ENCODE results near the gene PDGFB. TPM values are rescaled to one million over a fixed set of nuclear protein-coding genes. Genes with fewer than 3 reads are reported as not detected.

PDGFB gene
- polyA plus RNA-seq, 1 donor = 7.4 TPM

DNA sequence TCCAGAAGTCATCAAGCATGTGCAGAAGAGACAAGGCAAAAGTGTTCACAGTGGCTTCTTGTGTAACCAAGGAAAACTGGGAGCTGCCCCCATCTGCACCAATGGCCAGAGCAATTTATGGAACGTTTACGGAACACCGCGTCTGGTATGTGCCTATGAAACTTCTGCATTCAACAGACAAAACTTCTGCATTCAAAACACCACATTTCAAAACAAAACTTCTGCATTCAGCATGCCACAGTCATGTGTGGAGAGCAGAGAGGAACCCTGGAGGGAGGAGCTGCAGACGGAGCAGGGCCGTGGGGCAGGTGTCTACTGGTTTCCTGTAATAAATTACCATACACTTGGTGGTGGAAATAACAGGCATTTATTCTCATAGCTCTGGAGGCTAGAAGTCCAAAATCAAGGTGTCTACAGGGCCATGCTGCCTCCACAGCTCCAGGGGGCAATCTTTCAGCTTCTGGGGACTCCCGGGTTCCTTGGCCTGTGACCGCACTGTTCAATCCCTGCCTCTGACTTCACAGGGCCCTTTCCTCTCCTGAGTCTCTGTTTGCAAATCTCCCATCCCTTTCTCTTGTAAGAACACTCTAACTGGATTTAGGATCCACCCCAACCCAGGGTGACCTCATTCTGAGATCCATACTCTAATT, 42.4 kb upstream of the PDGFB start:
- no peaks in the 10 kb centered on the region for H3K36me3 ChIP-seq (ENCODE audit: control insufficient read depth, insufficient read depth, low read length)
- WGBS (ENCODE audit: insufficient coverage, low lambda C conversion rate) = no CpG with 5 or more reads among the region's 8 CpGs
- H3K27ac ChIP-seq (ENCODE audit: low read length) = no peak overlapping the region
- no peak overlapping the region for H3K4me3 ChIP-seq (ENCODE audit: low read length)
- H3K27me3 ChIP-seq (ENCODE audit: control insufficient read depth, insufficient read depth, low read length) = no peaks in the 10 kb centered on the region
- DNase-seq = no peak
- peaks cover 10% of the 10 kb centered on the region for H3K9me3 ChIP-seq (ENCODE audit: control insufficient read depth, low read depth, low read length)
- H3K4me1 ChIP-seq (ENCODE audit: control insufficient read depth, insufficient read depth, low read length) = peaks cover 6% of the 10 kb centered on the region

GRCh38 chr22:39284983-39285382, 40.2 kb upstream of the PDGFB start:
- no peaks in the 10 kb centered on the region for H3K4me1 ChIP-seq (ENCODE audit: control insufficient read depth, insufficient read depth, low read length)
- no peak overlapping the region for H3K4me3 ChIP-seq (ENCODE audit: low read length)
- H3K27me3 ChIP-seq (ENCODE audit: control insufficient read depth, insufficient read depth, low read length) = no peaks in the 10 kb centered on the region
- no peak for DNase-seq
- H3K9me3 ChIP-seq (ENCODE audit: control insufficient read depth, low read depth, low read length) = peaks cover 7% of the 10 kb centered on the region
- no peaks in the 10 kb centered on the region for H3K36me3 ChIP-seq (ENCODE audit: control insufficient read depth, insufficient read depth, low read length)
- no peak overlapping the region for H3K27ac ChIP-seq (ENCODE audit: low read length)
- WGBS (ENCODE audit: insufficient coverage, low lambda C conversion rate) = no CpG with 5 or more reads among the region's 3 CpGs

- whole genome bisulfite sequencing (ENCODE audit: insufficient coverage, low lambda C conversion rate) = no CpG with 5 or more reads among the region's 19 CpGs
- no peak overlapping the region for H3K27ac ChIP-seq (ENCODE audit: low read length)
Observed at GRCh38 chr22:39284142-39284980, 39.6 kb upstream of the PDGFB start.

GRCh38 chr22:39283322-39284141, 38.8 kb upstream of the PDGFB start:
- no peak for DNase-seq
- WGBS (ENCODE audit: insufficient coverage, low lambda C conversion rate) = no CpG with 5 or more reads among the region's 27 CpGs

More at GRCh38 chr22:39284142-39284980, 39.6 kb upstream of the PDGFB start:
- no peak for DNase-seq
- Histone ChIP-seq H3K36me3 (ENCODE audit: control insufficient read depth, insufficient read depth, low read length) (no peaks in the 10 kb centered on the region), H3K9me3 (ENCODE audit: control insufficient read depth, low read depth, low read length) (peaks cover 7% of the 10 kb centered on the region), H3K27me3 (ENCODE audit: control insufficient read depth, insufficient read depth, low read length) (peaks cover 2% of the 10 kb centered on the region), H3K4me3 (ENCODE audit: low read length) (no peak overlapping the region), H3K4me1 (ENCODE audit: control insufficient read depth, insufficient read depth, low read length) (no peaks in the 10 kb centered on the region)

GRCh38 chr22:39282645-39283321, 38.0 kb upstream of the PDGFB start:
- H3K36me3 ChIP-seq (ENCODE audit: control insufficient read depth, insufficient read depth, low read length) = no peaks in the 10 kb centered on the region
- H3K9me3 ChIP-seq (ENCODE audit: control insufficient read depth, low read depth, low read length) = peaks cover 7% of the 10 kb centered on the region
- peaks cover 4% of the 10 kb centered on the region for H3K27me3 ChIP-seq (ENCODE audit: control insufficient read depth, insufficient read depth, low read length)
- H3K4me1 ChIP-seq (ENCODE audit: control insufficient read depth, insufficient read depth, low read length) = no peaks in the 10 kb centered on the region
- H3K4me3 ChIP-seq (ENCODE audit: low read length) = no peak overlapping the region
- no peak for DNase-seq
- no CpG with 5 or more reads among the region's 9 CpGs for WGBS (ENCODE audit: insufficient coverage, low lambda C conversion rate)
- no peak overlapping the region for H3K27ac ChIP-seq (ENCODE audit: low read length)

More at GRCh38 chr22:39283322-39284141, 38.8 kb upstream of the PDGFB start:
- Histone ChIP-seq H3K36me3 (ENCODE audit: control insufficient read depth, insufficient read depth, low read length) (no peaks in the 10 kb centered on the region), H3K9me3 (ENCODE audit: control insufficient read depth, low read depth, low read length) (peaks cover 7% of the 10 kb centered on the region), H3K27me3 (ENCODE audit: control insufficient read depth, insufficient read depth, low read length) (peaks cover 4% of the 10 kb centered on the region), H3K4me1 (ENCODE audit: control insufficient read depth, insufficient read depth, low read length) (no peaks in the 10 kb centered on the region), H3K4me3 (ENCODE audit: low read length) (no peak overlapping the region), H3K27ac (ENCODE audit: low read length) (no peak overlapping the region)

DNA sequence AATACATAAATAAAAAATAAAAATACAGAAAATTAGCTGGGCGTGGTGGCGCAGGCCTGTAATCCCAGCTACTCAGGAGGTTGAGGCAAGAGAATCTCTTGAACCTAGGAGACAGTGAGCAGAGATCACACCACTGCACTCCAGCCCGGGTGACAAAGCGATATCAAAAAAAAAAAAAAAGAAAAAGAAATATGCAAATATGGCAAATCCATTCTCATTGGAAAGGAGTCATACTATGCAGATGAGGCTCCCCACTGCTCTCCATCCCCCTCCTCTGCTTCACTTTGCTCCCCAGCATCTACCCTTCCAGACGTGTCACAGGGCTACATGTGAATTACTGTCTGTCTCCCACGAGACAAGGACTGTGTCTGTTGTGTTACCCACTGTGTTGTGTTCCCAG, 36.3 kb upstream of the PDGFB start:
- Histone ChIP-seq H3K9me3 (ENCODE audit: control insufficient read depth, low read depth, low read length) (peaks cover 7% of the 10 kb centered on the region), H3K4me3 (ENCODE audit: low read length) (no peak overlapping the region), H3K36me3 (ENCODE audit: control insufficient read depth, insufficient read depth, low read length) (no peaks in the 10 kb centered on the region), H3K4me1 (ENCODE audit: control insufficient read depth, insufficient read depth, low read length) (no peaks in the 10 kb centered on the region), H3K27ac (ENCODE audit: low read length) (no peak overlapping the region), H3K27me3 (ENCODE audit: control insufficient read depth, insufficient read depth, low read length) (peaks cover 4% of the 10 kb centered on the region)
- 100% methylated on average over 1 of the region's 6 CpGs for WGBS (ENCODE audit: insufficient coverage, low lambda C conversion rate)
- no peak for DNase-seq

DNA sequence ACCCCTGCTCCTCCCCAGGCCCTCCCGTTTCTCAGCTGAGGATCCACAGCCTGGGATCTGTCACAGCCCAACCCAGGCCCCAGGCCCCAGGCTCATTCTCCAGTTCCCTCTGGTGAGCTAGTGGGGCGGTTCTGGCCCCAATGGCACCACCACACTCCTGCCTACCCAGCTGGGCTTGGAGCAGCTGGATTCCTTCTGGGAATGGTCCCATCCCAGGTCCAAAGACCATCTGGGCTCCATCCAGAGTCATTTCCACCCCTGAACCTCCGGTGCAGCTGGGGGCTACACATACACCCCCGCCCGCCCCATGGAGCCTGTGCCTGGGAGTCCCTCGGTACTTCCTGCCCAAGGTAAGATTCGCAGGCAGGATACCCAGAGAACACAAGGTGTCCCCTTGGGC, 35.5 kb upstream of the PDGFB start:
- Histone ChIP-seq H3K27ac (ENCODE audit: low read length) (no peak overlapping the region), H3K4me3 (ENCODE audit: low read length) (no peak overlapping the region), H3K27me3 (ENCODE audit: control insufficient read depth, insufficient read depth, low read length) (peaks cover 4% of the 10 kb centered on the region), H3K36me3 (ENCODE audit: control insufficient read depth, insufficient read depth, low read length) (no peaks in the 10 kb centered on the region), H3K4me1 (ENCODE audit: control insufficient read depth, insufficient read depth, low read length) (no peaks in the 10 kb centered on the region), H3K9me3 (ENCODE audit: control insufficient read depth, low read depth, low read length) (peaks cover 6% of the 10 kb centered on the region)
- no peak for DNase-seq
- no CpG with 5 or more reads among the region's 7 CpGs for WGBS (ENCODE audit: insufficient coverage, low lambda C conversion rate)

DNA sequence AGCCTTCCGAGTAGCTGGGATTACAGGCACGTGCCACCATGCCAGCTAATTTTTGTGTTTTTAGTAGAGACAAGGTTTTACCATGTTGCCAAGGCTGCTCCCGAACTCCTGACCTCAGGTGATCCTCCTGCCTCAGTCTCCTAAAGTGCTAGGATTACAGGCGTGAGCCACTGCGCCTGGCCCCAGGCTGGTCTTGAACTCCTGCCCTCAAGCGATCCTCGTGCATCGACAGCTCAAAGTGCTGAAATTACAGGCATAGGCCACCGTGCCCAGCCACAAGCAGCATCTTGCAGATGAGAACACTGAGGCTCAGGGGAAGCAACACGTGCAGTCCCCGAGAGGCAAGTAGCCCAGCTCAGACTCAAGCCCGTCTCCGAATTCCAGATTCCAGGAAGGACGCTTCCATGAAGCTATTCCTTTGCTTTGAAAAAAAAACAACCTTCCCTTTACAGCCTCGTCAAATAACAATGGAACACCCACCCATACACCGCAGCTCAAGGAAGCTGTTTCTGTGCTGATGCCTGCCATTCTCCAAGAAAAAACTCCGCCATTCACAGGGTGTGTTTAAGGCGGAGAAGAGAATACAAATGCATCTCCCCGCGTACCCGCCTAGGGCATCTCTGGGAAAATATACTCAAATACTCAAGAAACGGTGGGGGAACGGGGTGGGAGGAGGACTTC, 34.5 kb upstream of the PDGFB start:
- WGBS (ENCODE audit: insufficient coverage, low lambda C conversion rate) = 40% methylated on average over 1 of the region's 23 CpGs
- Histone ChIP-seq H3K27ac (ENCODE audit: low read length) (no peak overlapping the region), H3K9me3 (ENCODE audit: control insufficient read depth, low read depth, low read length) (no peaks in the 10 kb centered on the region), H3K27me3 (ENCODE audit: control insufficient read depth, insufficient read depth, low read length) (peaks cover 4% of the 10 kb centered on the region), H3K36me3 (ENCODE audit: control insufficient read depth, insufficient read depth, low read length) (no peaks in the 10 kb centered on the region), H3K4me3 (ENCODE audit: low read length) (no peak overlapping the region), H3K4me1 (ENCODE audit: control insufficient read depth, insufficient read depth, low read length) (no peaks in the 10 kb centered on the region)
- no peak for DNase-seq

GRCh38 chr22:39278040-39278439, 33.3 kb upstream of the PDGFB start:
- Histone ChIP-seq H3K27me3 (ENCODE audit: control insufficient read depth, insufficient read depth, low read length) (peaks cover 4% of the 10 kb centered on the region), H3K36me3 (ENCODE audit: control insufficient read depth, insufficient read depth, low read length) (no peaks in the 10 kb centered on the region), H3K4me1 (ENCODE audit: control insufficient read depth, insufficient read depth, low read length) (no peaks in the 10 kb centered on the region), H3K4me3 (ENCODE audit: low read length) (no peak overlapping the region), H3K9me3 (ENCODE audit: control insufficient read depth, low read depth, low read length) (no peaks in the 10 kb centered on the region), H3K27ac (ENCODE audit: low read length) (no peak overlapping the region)
- no peak for DNase-seq
- no CpG with 5 or more reads among the region's 13 CpGs for WGBS (ENCODE audit: insufficient coverage, low lambda C conversion rate)
